NCI-H2081 treated with DMSO at 0.1 percent for 48 hours (cell line): ENCODE data around the gene EYA2.

Experiments
- DNase-seq: peaks from one replicate; lab custom pipeline; 2025; lab: John Stamatoyannopoulos, UW

The EYA2 gene

DNA sequence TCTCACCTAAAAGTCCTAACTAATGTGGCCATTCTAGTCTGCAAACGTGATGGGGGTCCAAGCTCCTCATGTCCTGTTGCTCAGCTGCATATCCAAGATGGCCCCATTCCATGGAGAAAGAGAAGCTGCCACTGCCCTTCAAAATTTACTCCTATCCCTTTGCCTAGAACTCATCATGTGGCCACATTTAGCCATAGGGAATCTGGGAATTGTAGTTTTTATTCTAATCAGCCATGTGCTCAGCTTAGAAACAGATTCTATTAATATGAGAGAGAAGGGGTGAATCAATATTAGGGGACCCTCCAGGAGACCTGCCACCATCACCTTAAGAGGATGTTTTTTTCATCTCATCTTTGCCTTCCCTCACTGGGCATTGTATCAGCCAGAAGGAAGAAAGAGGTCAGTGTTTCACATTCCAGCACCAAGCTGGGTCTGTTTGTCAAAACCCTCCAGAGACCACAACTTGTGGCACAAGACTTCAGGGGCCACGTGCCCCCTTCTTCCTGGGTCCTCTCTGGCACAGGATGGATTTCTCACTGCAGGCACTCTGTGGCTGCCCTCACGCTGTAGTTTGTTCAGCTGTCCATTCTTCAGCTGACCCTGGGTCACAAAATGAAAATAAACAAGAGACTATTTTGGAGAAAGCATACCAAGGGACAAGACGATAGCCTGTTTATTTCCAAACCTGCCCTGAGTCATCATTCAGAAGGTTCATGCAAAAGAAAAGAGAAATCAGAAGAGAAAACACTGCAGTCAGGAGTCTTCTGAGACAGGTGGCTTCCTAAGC is 172.0 kb downstream of the EYA2 start:
- no peak for DNase-seq

GRCh38 chr20:47067776-47068175 is 173.1 kb downstream of the EYA2 start:
- no peak for DNase-seq

- no peak for DNase-seq
Measured at GRCh38 chr20:47070176-47070575, 175.5 kb downstream of the EYA2 start.

- no peak for DNase-seq
Measured at GRCh38 chr20:47071646-47072185, 177.1 kb downstream of the EYA2 start.

- DNase-seq = no peak
Measured at GRCh38 chr20:47073766-47074475, 179.3 kb downstream of the EYA2 start.

- DNase-seq = no peak
Measured at GRCh38 chr20:47075263-47075662, 180.6 kb downstream of the EYA2 start.

DNA sequence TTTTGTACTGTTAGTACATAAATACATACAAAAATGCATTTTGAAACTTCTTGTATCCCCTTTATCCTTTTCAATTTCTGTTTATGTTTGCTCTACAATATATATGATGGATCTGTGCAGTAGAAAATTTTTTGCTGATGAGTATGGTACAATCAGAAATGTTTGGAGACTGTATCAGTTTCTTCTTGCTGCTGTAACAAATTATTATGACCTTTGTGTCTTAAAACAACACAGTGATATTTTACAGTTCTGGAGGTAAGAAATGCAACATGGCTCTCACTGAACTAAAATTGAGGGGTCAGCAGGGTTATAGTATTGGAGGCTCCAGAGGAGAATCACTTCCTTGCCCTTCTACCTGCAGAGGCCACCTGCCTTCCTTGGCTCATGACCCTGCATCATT is 184.4 kb downstream of the EYA2 start:
- no peak for DNase-seq

GRCh38 chr20:47080365-47080764 is 185.7 kb downstream of the EYA2 start:
- DNase-seq = no peak

GRCh38 chr20:47086316-47086715 is 191.7 kb downstream of the EYA2 start:
- no peak for DNase-seq

GRCh38 chr20:47088335-47088734 is 193.7 kb downstream of the EYA2 start:
- no peak for DNase-seq

DNA sequence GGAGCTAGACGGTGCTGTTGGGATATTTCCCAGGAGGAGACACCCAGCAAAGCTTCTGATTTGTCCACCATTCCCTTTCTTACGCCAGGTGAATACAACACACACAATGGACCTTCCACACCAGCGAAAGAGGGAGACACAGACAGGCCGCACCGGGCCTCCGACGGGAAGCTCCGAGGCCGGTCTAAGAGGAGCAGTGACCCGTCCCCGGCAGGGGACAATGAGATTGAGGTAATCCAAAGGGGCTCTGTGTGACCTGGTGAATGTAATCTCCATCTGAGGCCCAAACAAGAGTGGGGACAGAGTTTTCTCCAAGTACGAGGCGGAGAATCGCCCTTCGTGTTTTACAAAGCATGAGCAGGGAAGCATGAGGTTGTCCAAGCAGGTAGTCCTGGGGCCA is 194.5 kb downstream of the EYA2 start:
- no peak for DNase-seq

DNA sequence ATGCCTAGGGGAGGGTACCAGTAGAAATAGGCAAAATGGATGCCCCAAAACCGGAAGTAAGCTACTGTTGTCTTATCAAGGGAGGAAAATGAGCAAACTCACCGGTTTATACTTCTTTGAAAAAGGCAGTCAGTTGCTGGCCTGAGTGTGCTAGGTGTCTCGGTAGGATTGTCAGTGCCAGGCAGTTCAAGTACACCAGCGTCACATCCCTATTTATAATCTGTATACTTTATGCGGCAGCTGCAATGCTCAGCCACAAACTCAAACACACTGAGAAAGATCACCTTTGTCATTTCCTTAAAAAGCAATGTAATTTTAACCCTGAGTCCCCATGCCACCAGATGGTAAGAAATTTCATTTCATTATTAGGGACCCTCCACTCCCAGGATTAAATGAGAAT is 196.2 kb downstream of the EYA2 start:
- DNase-seq = no peak

GRCh38 chr20:47093320-47093966 is 198.8 kb downstream of the EYA2 start:
- no peak for DNase-seq

DNA sequence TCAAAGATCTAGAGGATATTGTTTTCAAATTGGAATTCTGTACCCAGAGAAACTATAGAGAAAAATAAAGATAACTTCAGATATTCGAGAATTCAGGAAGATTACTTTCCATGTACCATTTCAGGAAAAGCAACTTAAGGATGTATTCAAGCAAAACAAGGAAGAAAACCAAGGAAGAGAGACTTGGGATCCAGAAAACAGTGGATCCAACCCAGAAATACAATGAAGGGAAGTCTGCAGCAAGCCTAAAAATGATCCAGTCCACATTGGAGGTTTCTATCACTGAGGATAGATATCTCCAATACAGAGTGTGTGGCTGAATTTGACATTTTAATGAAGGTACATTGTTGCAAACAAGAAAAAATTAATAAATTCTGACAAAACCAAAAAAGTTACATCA is 201.0 kb downstream of the EYA2 start:
- DNase-seq = no peak

GRCh38 chr20:47097691-47098622 is 203.3 kb downstream of the EYA2 start:
- DNase-seq = no peak

- DNase-seq = no peak
Measured at GRCh38 chr20:47099093-47099492, 204.4 kb downstream of the EYA2 start.

GRCh38 chr20:47099825-47100441 is 205.3 kb downstream of the EYA2 start:
- no peak for DNase-seq

- no peak for DNase-seq
Measured at GRCh38 chr20:47102629-47103028, 208.0 kb downstream of the EYA2 start.

DNA sequence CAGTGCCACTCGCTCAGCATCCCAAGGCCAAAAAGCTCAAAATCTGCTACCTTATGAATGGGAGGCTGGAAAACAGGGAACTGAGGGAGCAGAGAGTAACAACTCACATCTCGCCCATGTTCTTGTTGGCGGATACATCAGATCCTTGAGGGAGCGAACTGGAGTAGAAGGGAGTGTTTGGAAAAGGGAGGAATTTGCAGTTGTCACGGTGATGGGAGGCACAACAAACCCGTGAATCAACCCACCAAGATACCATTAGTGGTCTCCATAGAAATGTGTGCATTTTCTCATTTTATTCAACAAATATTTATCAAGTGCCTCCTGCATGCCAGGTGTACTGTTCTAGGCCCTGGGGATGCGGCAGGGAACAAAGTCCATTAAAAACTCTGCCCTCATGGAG is 212.1 kb downstream of the EYA2 start:
- DNase-seq = no peak

DNA sequence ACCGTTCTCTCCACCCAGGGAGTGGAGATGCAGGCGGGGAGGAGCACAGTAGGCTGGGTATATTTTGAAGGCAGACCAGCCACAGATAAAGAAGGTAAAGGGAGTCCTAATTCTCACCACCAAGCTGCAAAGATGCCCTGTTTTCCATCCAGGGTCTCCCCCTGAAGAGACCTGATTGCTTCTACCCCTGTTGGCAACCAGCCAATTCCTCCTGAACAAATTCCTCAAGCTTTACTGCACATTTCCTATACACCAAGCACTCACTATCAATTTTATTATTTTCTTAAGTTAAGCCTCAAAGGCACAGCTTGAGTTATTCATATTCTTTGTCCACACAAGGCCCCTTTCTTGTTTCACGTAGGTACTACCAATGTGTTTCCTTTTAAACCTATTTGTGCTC is 214.4 kb downstream of the EYA2 start:
- no peak for DNase-seq

GRCh38 chr20:47110819-47111218 is 216.2 kb downstream of the EYA2 start:
- DNase-seq = no peak
